AG09319 (cell line): Measurements from ENCODE around the gene MFN2.

Source experiments
- DNase-seq: peaks from one replicate; pipeline ENCODE4 v3.0.0-alpha.2; 2010; ENCODE audit warnings: low read depth; ENCODE audit errors: extremely low read depth
- TF ChIP-seq, protein P1 (sequence below): IDR thresholded peaks from 2 replicates; pipeline ENCODE4 v1.5.1; 2011; ENCODE audit warnings: low read depth, mild to moderate bottlenecking, inconsistent platforms, low read length, moderate library complexity

The MFN2 gene

DNA sequence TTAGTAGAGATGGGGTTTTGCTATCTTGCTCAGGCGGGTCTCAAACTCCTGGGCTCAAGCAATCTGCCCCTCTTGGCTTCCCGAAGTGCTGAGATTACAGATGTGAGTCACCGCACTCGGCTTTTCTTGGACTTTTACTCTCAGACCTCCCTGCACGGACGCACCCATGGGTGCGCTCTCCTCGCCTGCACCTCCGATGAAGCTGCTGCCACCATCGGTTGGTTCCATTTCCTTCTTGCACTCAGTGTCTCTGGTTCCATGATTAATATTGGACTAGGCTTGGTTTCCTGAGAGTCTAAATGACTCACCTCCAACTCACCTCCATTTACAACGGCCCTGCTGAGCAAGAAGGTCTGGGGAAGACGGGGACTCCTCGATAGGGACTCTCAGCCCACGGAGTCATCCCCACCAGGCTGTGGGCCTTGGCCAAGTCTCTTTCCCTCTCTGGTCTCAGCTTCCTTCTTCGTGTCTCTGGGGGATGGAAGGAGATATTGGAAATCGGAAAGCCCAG is 76.1 kb downstream of the MFN2 start:
- DNase-seq: no peak
- TF ChIP-seq, protein P1, sequence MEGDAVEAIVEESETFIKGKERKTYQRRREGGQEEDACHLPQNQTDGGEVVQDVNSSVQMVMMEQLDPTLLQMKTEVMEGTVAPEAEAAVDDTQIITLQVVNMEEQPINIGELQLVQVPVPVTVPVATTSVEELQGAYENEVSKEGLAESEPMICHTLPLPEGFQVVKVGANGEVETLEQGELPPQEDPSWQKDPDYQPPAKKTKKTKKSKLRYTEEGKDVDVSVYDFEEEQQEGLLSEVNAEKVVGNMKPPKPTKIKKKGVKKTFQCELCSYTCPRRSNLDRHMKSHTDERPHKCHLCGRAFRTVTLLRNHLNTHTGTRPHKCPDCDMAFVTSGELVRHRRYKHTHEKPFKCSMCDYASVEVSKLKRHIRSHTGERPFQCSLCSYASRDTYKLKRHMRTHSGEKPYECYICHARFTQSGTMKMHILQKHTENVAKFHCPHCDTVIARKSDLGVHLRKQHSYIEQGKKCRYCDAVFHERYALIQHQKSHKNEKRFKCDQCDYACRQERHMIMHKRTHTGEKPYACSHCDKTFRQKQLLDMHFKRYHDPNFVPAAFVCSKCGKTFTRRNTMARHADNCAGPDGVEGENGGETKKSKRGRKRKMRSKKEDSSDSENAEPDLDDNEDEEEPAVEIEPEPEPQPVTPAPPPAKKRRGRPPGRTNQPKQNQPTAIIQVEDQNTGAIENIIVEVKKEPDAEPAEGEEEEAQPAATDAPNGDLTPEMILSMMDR: no peak

DNA sequence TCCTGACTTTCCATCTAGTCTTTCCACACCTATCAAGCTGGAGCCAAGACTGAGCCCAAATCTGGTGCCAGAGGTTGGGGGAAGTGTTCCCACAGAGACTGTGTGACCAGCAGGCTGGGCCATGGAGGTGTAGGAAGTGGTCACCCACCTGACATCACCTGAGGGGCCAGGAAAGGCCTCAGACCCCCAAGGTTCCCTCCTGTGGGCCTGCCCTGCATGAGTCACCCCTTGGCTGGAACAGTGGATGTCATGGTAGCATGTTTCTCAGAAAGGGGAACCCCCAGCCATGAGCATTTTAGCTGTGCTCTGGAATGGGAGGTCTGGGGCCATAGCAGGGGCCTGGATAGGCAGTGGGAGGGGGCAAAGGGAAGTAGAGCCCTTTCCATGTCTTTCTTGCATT is 77.1 kb downstream of the MFN2 start:
- no peak for DNase-seq
- TF ChIP-seq, protein P1: no peak

DNA sequence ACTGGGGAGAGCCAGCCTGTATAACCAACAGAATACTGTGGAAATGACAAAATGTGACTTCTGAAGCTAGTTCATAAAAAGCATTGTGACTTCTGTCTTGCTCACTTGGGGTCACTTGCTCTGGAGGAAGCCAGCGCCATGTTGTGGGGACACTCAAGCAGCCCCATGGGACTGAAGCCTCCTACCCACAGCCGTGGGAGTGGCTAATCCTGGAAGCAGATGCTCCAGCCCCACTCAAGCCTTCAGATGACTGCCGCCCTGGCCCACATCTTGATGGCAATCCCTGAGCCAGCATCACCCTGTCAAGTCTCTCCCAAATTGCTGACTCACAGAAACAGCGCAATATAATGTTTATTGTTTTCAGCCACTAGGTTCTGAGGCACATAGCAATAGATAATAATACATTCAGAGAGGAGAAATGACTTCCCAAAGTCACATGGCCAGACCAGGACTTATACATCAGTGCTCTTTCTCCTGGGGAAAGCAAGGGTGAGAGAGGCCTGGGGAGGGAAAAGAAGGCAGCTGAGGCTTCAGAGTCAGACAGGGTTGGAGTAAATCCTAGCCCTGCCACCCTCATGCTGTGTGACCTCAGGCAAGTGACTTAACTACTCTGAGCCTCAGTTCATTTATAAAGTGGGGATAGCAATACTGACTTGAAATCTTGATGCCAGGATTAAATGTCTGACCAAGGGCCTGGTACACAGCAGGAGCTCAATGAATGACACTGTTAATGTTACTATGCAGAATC is 77.9 kb downstream of the MFN2 start:
- TF ChIP-seq, protein P1: no peak
- DNase-seq: no peak

DNA sequence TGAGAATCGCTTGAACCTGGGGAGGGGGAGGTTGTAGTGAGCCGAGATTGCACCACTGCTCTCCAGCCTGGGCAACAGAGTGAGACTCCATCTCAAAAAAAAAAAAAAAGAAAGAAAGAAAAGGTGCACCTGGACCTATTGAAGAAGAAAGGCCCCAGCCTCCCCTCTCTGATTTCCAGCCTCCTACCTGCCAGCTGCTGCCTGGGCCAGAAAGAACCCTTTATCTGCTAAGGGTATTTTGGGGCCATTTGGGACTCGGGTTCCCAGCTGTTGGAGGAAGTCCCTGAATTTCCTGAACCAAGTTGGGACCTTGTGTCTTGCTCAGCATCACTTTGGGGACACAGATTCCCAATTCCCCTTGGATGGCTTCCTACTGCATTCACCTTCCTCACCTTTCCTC is 79.0 kb downstream of the MFN2 start:
- DNase-seq: no peak

DNA sequence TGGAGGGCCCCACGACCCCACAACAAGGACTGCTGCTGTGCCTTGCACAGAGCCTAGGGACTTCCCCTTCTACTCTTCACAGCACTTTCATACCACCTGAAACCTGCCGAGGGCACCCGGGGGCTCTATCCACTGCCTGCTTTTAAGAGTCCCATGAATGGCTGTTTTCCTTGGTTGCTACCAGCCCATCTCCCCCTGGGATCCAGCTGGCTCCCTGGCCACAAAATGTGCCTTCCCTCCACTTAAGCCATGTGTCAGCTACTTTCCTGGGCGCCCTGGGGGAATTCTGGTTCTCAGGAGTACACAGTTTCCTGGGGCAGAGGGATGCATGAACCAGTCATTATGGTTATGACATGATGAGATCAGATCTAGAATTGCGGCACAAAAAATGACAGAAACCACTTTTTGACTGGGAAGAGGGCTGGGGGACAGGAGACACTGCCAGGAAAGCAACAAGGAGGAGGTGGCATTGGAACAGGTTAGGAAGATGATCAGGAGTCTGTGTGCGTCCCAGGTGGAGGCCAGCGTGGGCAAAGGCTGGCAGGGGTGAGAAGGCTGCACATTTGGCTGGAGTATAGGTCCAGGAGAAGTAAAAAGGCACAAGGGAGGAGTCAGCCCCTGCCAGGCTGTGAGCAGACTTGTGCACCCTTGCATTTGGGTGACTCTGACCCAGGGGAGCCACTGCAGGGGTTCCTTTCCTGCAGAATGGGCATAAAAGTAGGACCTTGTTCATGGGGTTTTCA is 79.6 kb downstream of the MFN2 start:
- DNase-seq: no peak
- TF ChIP-seq, protein P1: no peak

More for the DNA sequence above, 79.0 kb downstream of the MFN2 start:
- TF ChIP-seq, protein P1: no peak

DNA sequence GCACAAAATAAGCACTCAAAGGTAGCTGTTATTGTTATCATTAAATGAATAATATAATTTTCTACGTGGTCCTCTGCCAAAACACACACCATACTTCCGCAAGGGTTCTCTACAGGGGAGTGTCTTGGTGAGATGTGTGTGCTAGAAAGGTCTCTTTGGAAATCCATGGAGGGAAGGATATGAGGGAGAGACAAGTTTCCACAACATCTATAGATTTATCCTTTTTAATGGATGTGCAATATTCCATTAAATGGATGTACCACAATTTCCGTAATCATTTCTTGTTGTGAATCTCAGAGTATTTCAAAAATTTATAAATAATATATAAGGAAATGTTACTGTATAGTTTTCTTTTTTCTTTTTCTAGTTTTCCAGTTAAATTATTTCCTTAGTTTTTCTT is 80.3 kb downstream of the MFN2 start:
- no peak for DNase-seq
- TF ChIP-seq, protein P1: no peak
